ENCODE measurements around the gene LRRC8A.

- TF ChIP-seq EP300 (IDR thresholded peaks at IDR 0.05) (no peak), CTCF (IDR thresholded peaks at IDR 0.05) (no peak), POLR2AphosphoS5 (IDR thresholded peaks at IDR 0.05) (no peak), POLR2A (IDR thresholded peaks at IDR 0.05; ENCODE audit: low read depth) (no peak)
These were observed 9.6 kb downstream of the LRRC8A start for GRCh38 chr9:128891321-128892220.
